Left hindlimb (tissue), 1 donor: Measurements from ENCODE around the gene ATP8B4.
"Not testable (repeated sequence)": the region's sequence is repeated elsewhere in the genome, so short reads cannot be mapped to it uniquely, and the experiment has no call there.

Source experiments
- DNase-seq: peaks from one replicate; pipeline ENCODE4 v3.0.0-alpha.2; 2018

The ATP8B4 gene

GRCh38 chr15:49991587-49991986, 127.4 kb downstream of the ATP8B4 start:
- no peak for DNase-seq

- DNase-seq = no peak
Measured at GRCh38 chr15:49990835-49991545, 128.0 kb downstream of the ATP8B4 start.

- DNase-seq = no peak
Measured at GRCh38 chr15:49989498-49989897, 129.5 kb downstream of the ATP8B4 start.

GRCh38 chr15:49988766-49989165, 130.3 kb downstream of the ATP8B4 start:
- no peak for DNase-seq

GRCh38 chr15:49987896-49988295, 131.1 kb downstream of the ATP8B4 start:
- no peak for DNase-seq

GRCh38 chr15:49987198-49987785, 131.7 kb downstream of the ATP8B4 start:
- DNase-seq = no peak

GRCh38 chr15:49986326-49986725, 132.7 kb downstream of the ATP8B4 start:
- DNase-seq = no peak

GRCh38 chr15:49985463-49985862, 133.6 kb downstream of the ATP8B4 start:
- DNase-seq = no peak

- no peak for DNase-seq
Measured at GRCh38 chr15:49984436-49984835, 134.6 kb downstream of the ATP8B4 start.

- DNase-seq = no peak
Measured at GRCh38 chr15:49982584-49982983, 136.4 kb downstream of the ATP8B4 start.

GRCh38 chr15:49979705-49980382, 139.2 kb downstream of the ATP8B4 start:
- no peak for DNase-seq

GRCh38 chr15:49978121-49978520, 140.9 kb downstream of the ATP8B4 start:
- DNase-seq = no peak

GRCh38 chr15:49977306-49977705, 141.7 kb downstream of the ATP8B4 start:
- DNase-seq = no peak

GRCh38 chr15:49964551-49964950, 154.5 kb downstream of the ATP8B4 start:
- DNase-seq = no peak

- no peak for DNase-seq
Measured at GRCh38 chr15:49964061-49964460, 155.0 kb downstream of the ATP8B4 start.

- DNase-seq = not testable (repeated sequence)
Measured at GRCh38 chr15:49963033-49963772, 155.8 kb downstream of the ATP8B4 start.

GRCh38 chr15:49962044-49962602, 156.9 kb downstream of the ATP8B4 start:
- DNase-seq = no peak

GRCh38 chr15:49953421-49953820, 165.6 kb downstream of the ATP8B4 start:
- no peak for DNase-seq

- DNase-seq = no peak
Measured at GRCh38 chr15:49946681-49947080, 172.4 kb downstream of the ATP8B4 start.

GRCh38 chr15:49934487-49934886, 184.5 kb downstream of the ATP8B4 start:
- DNase-seq = no peak

- no peak for DNase-seq
Measured at GRCh38 chr15:49927189-49927861, 191.7 kb downstream of the ATP8B4 start.

- no peak for DNase-seq
Measured at GRCh38 chr15:49926740-49927139, 192.3 kb downstream of the ATP8B4 start.

- DNase-seq = no peak
Measured at GRCh38 chr15:49923671-49924070, 195.4 kb downstream of the ATP8B4 start.
